Stimulated activated CD4-positive, alpha-beta T cell treated with anti-CD3 and anti-CD28 coated beads, Interleukin-12 subunit alpha, Interleukin-12 subunit beta, amount 100 ng/mL, for 24 hours (primary cell): ENCODE measurements around the gene TP53TG3C.
"Not testable (repeated sequence)": the region's sequence is repeated elsewhere in the genome, so short reads cannot be mapped to it uniquely, and the experiment has no call there.

ENCODE experiments used
- DNase-seq, 2 experiments: peaks; one replicate each; pipeline ENCODE4 v3.0.0-alpha.2; 2020; ENCODE audit warnings: low read depth in 2 of 2

The TP53TG3C gene, protein sequence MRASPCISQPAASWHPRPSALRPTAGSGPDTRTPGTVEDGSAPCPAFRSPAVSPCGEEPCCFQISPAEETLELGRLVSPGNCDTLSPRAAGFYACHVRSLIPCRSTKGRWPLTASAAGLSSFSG

DNA sequence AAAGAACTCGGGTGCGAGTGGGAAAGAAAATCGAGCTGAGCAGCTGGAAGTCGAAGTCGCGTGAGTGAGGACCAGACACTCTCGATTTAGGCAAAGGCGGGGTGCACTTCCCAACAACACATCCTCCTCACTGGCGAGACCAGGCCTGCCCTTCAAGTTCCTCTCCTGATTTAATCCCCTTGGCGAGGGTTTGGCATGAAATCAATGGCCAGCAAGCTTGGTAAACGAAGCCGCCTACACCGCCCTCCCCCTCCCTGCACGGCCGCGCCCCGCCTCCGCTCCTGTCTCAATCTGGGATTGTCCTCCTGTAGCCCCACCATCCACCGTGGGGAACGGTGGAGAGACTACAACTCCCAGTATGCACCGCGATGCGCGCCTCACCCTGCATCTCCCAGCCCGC lies at the start of gene TP53TG3C:
Gene TP53TG3C (plus strand): TSS at position 301 of the 400 bp plus-strand sequence. CDS start 68 bp downstream, at position 369.
- DNase-seq, result not testable (repeated sequence)
